A673 (cell line): Measurements from ENCODE around the gene PRKCQ. TPM values are rescaled to one million over a fixed set of nuclear protein-coding genes. Genes with fewer than 3 reads are reported as not detected.

Experiments used
- BruUV-seq: library from RNA; stranded (reverse); fragments of 400-500 nt; replicated peaks from 2 replicates; lab custom pipeline; 2021; lab: Mats Ljungman, UMichigan
- CTCF ChIA-PET: fragments of 300-600 bp; sonication (Branson Sonifier 250); formaldehyde crosslinking; loops from one replicate; lab custom pipeline; 2022; ENCODE audit warnings: antibody characterized with exemption; lab: Charles Lee
- POLR2A ChIA-PET: fragments of 300-600 bp; sonication (Branson Sonifier 250); formaldehyde crosslinking; loops from one replicate; lab custom pipeline; 2022; ENCODE audit warnings: antibody characterized with exemption; ENCODE audit not compliant: low non-redundant PET; lab: Charles Lee
- DNase-seq: peaks from one replicate; pipeline ENCODE4 v3.0.0-alpha.2; 2015; ENCODE audit warnings: low spot score
- H3K27ac ChIP-seq: fragments of 200-600 bp; sonication (generic); 2 replicates; pipeline ENCODE4 v1.5.1; 2016; ENCODE audit warnings: mixed run types, low read depth, mild to moderate bottlenecking, mixed read lengths, antibody characterized with exemption, low read length; ENCODE audit not compliant: poor library complexity, severe bottlenecking
- H3K27me3 ChIP-seq: fragments of 200-600 bp; sonication (generic); replicated peaks from 2 replicates; pipeline ENCODE4 v1.6.1; 2017; ENCODE audit warnings: mixed run types, low read depth, mild to moderate bottlenecking, mixed read lengths, antibody characterized with exemption, low read length; ENCODE audit not compliant: insufficient read depth, poor library complexity
- H3K36me3 ChIP-seq: fragments of 200-600 bp; sonication (generic); 2 replicates; pipeline ENCODE4 v1.6.1; 2016; ENCODE audit warnings: mixed run types, mild to moderate bottlenecking, mixed read lengths, antibody characterized with exemption, low read length; ENCODE audit not compliant: insufficient read depth, poor library complexity, severe bottlenecking
- H3K4me1 ChIP-seq: fragments of 200-600 bp; sonication (generic); 2 replicates; pipeline ENCODE4 v1.6.1; 2017; ENCODE audit warnings: mixed run types, mild to moderate bottlenecking, mixed read lengths, antibody characterized with exemption, low read length; ENCODE audit not compliant: insufficient read depth, poor library complexity, severe bottlenecking
- H3K4me3 ChIP-seq: fragments of 200-600 bp; sonication (generic); 2 replicates; pipeline ENCODE4 v1.5.1; 2016; ENCODE audit warnings: low read depth, mixed run types, mild to moderate bottlenecking, mixed read lengths, low read length; ENCODE audit not compliant: poor library complexity, severe bottlenecking
- H3K9me3 ChIP-seq: fragments of 200-600 bp; sonication (generic); 2 replicates; pipeline ENCODE4 v1.6.1; 2016; ENCODE audit warnings: mixed run types, low read depth, mild to moderate bottlenecking, mixed read lengths, antibody characterized with exemption, low read length; ENCODE audit not compliant: poor library complexity, severe bottlenecking
- EZH2 ChIP-seq: fragments of 200-600 bp; sonication (generic); IDR thresholded peaks from 2 replicates; pipeline ENCODE4 v1.6.1; 2017; ENCODE audit warnings: borderline replicate concordance, low read depth, mild to moderate bottlenecking, mixed read lengths, antibody characterized with exemption, low read length; ENCODE audit not compliant: poor library complexity, severe bottlenecking
- intact Hi-C: fragments of 100-400 bp; cut with micrococcal nuclease; formaldehyde crosslinking; loops from one replicate; pipeline ENCODE4 v1.10.0; 2022; ENCODE audit not compliant: unreplicated experiment
- total RNA-seq: library from RNA; stranded (reverse); gene quantifications from 2 replicates; pipeline ENCODE4 v1.2.3, GENCODE V29; 2021
- TF ChIP-seq, protein P1 (sequence below): fragments of 300-800, 200-600 bp; sonication (generic); conservative IDR thresholded peaks from 2 replicates; pipeline ENCODE4 v1.5.1; 2017; ENCODE audit warnings: low read depth, mild to moderate bottlenecking, antibody characterized with exemption, low read length, moderate library complexity, mixed read lengths

Gene PRKCQ
- total RNA-seq, 1 experiment from 2014 or later: not detected

DNA sequence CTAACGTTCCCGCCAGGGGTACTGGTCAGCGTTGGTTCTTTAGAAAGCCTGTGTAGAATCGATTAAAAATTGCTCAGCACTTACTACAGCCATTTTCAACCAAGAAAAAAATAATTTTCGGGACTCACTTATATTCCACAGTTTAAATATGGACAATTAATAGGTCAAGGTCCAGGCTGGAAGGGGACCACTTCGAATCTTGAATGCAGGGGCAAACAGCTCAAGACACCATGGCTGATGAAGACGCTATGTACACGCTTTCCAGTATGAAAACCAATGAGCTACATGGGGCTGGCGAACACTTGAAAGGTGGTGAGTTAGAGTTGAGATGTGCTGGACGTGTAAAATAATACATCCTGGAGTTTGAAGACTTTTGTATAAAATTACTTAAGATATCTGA is 87.2 kb downstream of the PRKCQ start:
- no peaks in the 10 kb centered on the region for H3K36me3 ChIP-seq
- DNase-seq: no peak
- peaks cover 93% of the 10 kb centered on the region for H3K27me3 ChIP-seq
- TF ChIP-seq, protein P1, sequence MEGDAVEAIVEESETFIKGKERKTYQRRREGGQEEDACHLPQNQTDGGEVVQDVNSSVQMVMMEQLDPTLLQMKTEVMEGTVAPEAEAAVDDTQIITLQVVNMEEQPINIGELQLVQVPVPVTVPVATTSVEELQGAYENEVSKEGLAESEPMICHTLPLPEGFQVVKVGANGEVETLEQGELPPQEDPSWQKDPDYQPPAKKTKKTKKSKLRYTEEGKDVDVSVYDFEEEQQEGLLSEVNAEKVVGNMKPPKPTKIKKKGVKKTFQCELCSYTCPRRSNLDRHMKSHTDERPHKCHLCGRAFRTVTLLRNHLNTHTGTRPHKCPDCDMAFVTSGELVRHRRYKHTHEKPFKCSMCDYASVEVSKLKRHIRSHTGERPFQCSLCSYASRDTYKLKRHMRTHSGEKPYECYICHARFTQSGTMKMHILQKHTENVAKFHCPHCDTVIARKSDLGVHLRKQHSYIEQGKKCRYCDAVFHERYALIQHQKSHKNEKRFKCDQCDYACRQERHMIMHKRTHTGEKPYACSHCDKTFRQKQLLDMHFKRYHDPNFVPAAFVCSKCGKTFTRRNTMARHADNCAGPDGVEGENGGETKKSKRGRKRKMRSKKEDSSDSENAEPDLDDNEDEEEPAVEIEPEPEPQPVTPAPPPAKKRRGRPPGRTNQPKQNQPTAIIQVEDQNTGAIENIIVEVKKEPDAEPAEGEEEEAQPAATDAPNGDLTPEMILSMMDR: no peak
- TF ChIP-seq EZH2: no peak
- no TSS peak for BruUV-seq
- H3K9me3 ChIP-seq: no peaks in the 10 kb centered on the region
- POLR2A ChIA-PET: no interaction called here
- H3K4me3 ChIP-seq: no peak overlapping the region
- no peak overlapping the region for H3K27ac ChIP-seq
- intact Hi-C loops: no loop called here
- H3K4me1 ChIP-seq: no peaks in the 10 kb centered on the region
- CTCF ChIA-PET: no interaction called here

DNA sequence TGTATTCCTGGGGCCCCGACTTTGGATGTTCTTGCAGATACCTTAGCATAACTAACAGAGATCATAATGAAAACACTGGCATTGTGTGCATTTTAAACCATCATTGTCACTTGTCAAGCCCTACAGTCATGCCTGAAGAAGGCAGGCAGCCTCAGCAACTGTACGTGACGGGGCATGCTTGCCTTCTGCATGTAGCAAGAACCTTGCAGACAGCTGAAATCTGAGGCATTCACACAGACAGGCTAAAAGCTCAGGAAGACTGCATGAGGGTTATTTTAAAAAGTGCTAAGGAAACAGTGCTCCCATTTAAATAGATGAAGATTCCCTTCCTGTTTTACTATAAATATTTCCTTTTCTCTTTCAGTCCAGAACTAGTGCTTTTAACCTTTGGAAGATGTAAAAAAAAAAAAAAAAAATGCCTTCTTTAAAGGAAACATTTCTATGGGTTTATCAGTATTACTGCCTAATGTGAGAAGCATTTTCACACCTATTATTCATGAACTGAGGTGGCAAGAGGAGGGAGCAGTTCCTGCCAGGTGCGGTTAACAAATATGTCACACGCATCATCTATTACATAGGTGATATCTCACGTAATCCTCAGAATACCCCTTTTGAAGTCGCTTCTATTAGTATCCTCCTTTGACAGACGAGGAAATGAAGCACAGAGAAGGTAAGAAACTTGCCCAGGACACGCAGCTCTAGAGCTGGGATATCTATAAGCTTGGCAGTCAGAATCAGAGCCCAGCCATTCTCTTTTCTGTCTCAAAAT is 88.1 kb downstream of the PRKCQ start:
- POLR2A ChIA-PET: no interaction called here
- TF ChIP-seq, protein P1: no peak
- no peak for TF ChIP-seq EZH2
- no peaks in the 10 kb centered on the region for H3K9me3 ChIP-seq
- no peak overlapping the region for H3K4me3 ChIP-seq
- intact Hi-C loops: no loop called here
- no peak overlapping the region for H3K27ac ChIP-seq
- peaks cover 90% of the 10 kb centered on the region for H3K27me3 ChIP-seq
- no peak for DNase-seq
- H3K36me3 ChIP-seq: no peaks in the 10 kb centered on the region
- no TSS peak for BruUV-seq
- no peaks in the 10 kb centered on the region for H3K4me1 ChIP-seq
- CTCF ChIA-PET: no interaction called here

DNA sequence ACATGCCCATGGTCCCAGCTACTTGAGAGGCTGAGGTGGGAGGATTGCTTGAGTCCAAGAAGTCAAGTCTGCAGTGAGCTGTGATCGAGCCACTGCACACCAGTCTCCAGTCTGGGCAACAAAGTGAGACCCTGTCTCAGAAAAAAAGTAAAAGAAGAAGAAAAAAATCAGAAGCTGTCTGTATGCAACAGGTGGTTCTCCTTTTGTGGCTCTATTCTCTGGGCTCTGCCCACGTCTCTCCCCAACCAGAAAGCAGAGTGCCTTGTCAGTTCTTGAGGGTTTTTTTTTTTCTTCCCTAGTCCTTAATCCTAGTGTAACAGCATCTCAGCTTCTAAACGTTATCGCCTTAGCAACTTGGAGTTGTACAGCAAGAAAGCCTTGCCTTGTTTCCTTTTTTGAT is 89.5 kb downstream of the PRKCQ start:
- no peaks in the 10 kb centered on the region for H3K9me3 ChIP-seq
- no peak overlapping the region for H3K4me3 ChIP-seq
- DNase-seq: no peak
- no peaks in the 10 kb centered on the region for H3K4me1 ChIP-seq
- no peaks in the 10 kb centered on the region for H3K36me3 ChIP-seq
- POLR2A ChIA-PET: no interaction called here
- CTCF ChIA-PET: interaction anchor here (0.7 kb wide), 1 partner anchor 68 kb away, joined by 5 read pairs; no protein-coding TSS in a partner anchor
- H3K27me3 ChIP-seq: peaks cover 88% of the 10 kb centered on the region
- TF ChIP-seq, protein P1: no peak
- TF ChIP-seq EZH2: no peak
- no peak overlapping the region for H3K27ac ChIP-seq
- intact Hi-C loops: no loop called here
- BruUV-seq: no TSS peak
